G401.6 (cell line): ENCODE measurements around the gene MOCS1.

Experiments
- FAIRE-seq: peaks from 2 replicates; lab custom pipeline; 2012; peaks lifted over from hg19 to GRCh38; lab: Jason Lieb, UNC

Gene MOCS1

GRCh38 chr6:39876111-39876510 is 58.2 kb downstream of the MOCS1 start:
- no peak for FAIRE-seq

GRCh38 chr6:39873439-39873838 is 60.8 kb downstream of the MOCS1 start:
- no peak for FAIRE-seq

- FAIRE-seq, result no peak
These were observed 63.3 kb downstream of the MOCS1 start for GRCh38 chr6:39870950-39871349.

- no peak for FAIRE-seq
These were observed 66.7 kb downstream of the MOCS1 start for GRCh38 chr6:39867592-39867991.

GRCh38 chr6:39865011-39865888 is 69.0 kb downstream of the MOCS1 start:
- FAIRE-seq, result no peak

- no peak for FAIRE-seq
These were observed 72.6 kb downstream of the MOCS1 start for GRCh38 chr6:39861663-39862062.

- FAIRE-seq, result no peak
These were observed 75.2 kb downstream of the MOCS1 start for GRCh38 chr6:39859025-39859424.

GRCh38 chr6:39855356-39855995 is 78.8 kb downstream of the MOCS1 start:
- FAIRE-seq, result no peak
